Umbilical cord (tissue), 2 donors: ENCODE measurements around the gene BSCL2. TPM values are rescaled to one million over a fixed set of nuclear protein-coding genes. Genes with fewer than 3 reads are reported as not detected.
"Not testable (repeated sequence)": the region's sequence is repeated elsewhere in the genome, so short reads cannot be mapped to it uniquely, and the experiment has no call there.

Experiments
- DNase-seq: peaks from one replicate; pipeline ENCODE4 v3.0.0-alpha.2; 2015; ENCODE audit warnings: low spot score
- total RNA-seq: library from RNA; depleted of rRNA; stranded (reverse); fragments of >200 nt; gene quantifications from one replicate; pipeline ENCODE4 v1.2.3, GENCODE V29; 2014; ENCODE audit warnings: low replicate concordance; ENCODE audit not compliant: insufficient read depth

The BSCL2 gene
- total RNA-seq, 1 donor from 2014 or later = 6.3 TPM

- DNase-seq = no peak
Measured at GRCh38 chr11:62656796-62657429, 50.3 kb downstream of the BSCL2 start.

GRCh38 chr11:62654297-62654696, 52.9 kb downstream of the BSCL2 start:
- DNase-seq = no peak

- no peak for DNase-seq
Measured at GRCh38 chr11:62652161-62653006, 54.8 kb downstream of the BSCL2 start.

GRCh38 chr11:62650283-62650682, 56.9 kb downstream of the BSCL2 start:
- DNase-seq = not testable (repeated sequence)

- no peak for DNase-seq
Measured at GRCh38 chr11:62649486-62649885, 57.7 kb downstream of the BSCL2 start.

GRCh38 chr11:62648967-62649364, 58.3 kb downstream of the BSCL2 start:
- DNase-seq = no peak

GRCh38 chr11:62648185-62648966, 58.8 kb downstream of the BSCL2 start:
- no peak for DNase-seq

GRCh38 chr11:62647609-62648005, 59.6 kb downstream of the BSCL2 start:
- DNase-seq = no peak

- no peak for DNase-seq
Measured at GRCh38 chr11:62646825-62647608, 60.2 kb downstream of the BSCL2 start.

GRCh38 chr11:62645946-62646824, 61.0 kb downstream of the BSCL2 start, which contains the start of gene GANAB:
Gene GANAB (minus strand): TSS chr11:62646613. CDS start chr11:62646599, 14 bp downstream.
- DNase-seq = peak; percentile 99

- no peak for DNase-seq
Measured at GRCh38 chr11:62645671-62645945, 61.6 kb downstream of the BSCL2 start.

- DNase-seq = no peak
Measured at GRCh38 chr11:62644220-62644619, 63.0 kb downstream of the BSCL2 start.

Other genes with a start within 250 kb of the BSCL2 start
- 550 TPM for gene AHNAK, start 160.6 kb downstream of the BSCL2 start, total RNA-seq
- 944 TPM for gene EEF1G, start 133.5 kb downstream of the BSCL2 start, total RNA-seq
- gene TUT1, start 115.9 kb downstream of the BSCL2 start, total RNA-seq = 2.4 TPM
- 58.3 TPM for gene MTA2, start 105.6 kb downstream of the BSCL2 start, total RNA-seq
- 41.7 TPM for gene EML3, start 94.6 kb downstream of the BSCL2 start, total RNA-seq
- 8.7 TPM for gene ROM1, start 94.2 kb downstream of the BSCL2 start, total RNA-seq
- 7.9 TPM for gene B3GAT3, start 85.4 kb downstream of the BSCL2 start, total RNA-seq
- gene GANAB, start 60.8 kb downstream of the BSCL2 start, total RNA-seq = 96.8 TPM
- 11.3 TPM for gene INTS5, start 54.1 kb downstream of the BSCL2 start, total RNA-seq
- 14.2 TPM for gene C11orf98, start 42.2 kb downstream of the BSCL2 start, total RNA-seq
- 3.1 TPM for gene CSKMT, start 42.1 kb downstream of the BSCL2 start, total RNA-seq
- 2.9 TPM for gene UQCC3, start 35.8 kb downstream of the BSCL2 start, total RNA-seq
- gene LBHD1, start 35.2 kb downstream of the BSCL2 start, total RNA-seq = 0.72 TPM
- 98.0 TPM for gene UBXN1, start 28.4 kb downstream of the BSCL2 start, total RNA-seq
- 3.1 TPM for gene LRRN4CL, start 17.9 kb downstream of the BSCL2 start, total RNA-seq
- gene GNG3, start 252 bp upstream of the BSCL2 start, total RNA-seq = not detected
- 13.5 TPM for gene HNRNPUL2, start 20.0 kb upstream of the BSCL2 start, total RNA-seq
- 27.0 TPM for gene TTC9C, start 21.1 kb upstream of the BSCL2 start, total RNA-seq
- gene ZBTB3, start 46.7 kb upstream of the BSCL2 start, total RNA-seq = 6.5 TPM
- gene POLR2G, start 54.2 kb upstream of the BSCL2 start, total RNA-seq = 24.6 TPM
- 10.1 TPM for gene TAF6L, start 64.0 kb upstream of the BSCL2 start, total RNA-seq
- gene TMEM179B, start 80.0 kb upstream of the BSCL2 start, total RNA-seq = 11.1 TPM
- 33.5 TPM for gene TMEM223, start 84.6 kb upstream of the BSCL2 start, total RNA-seq
- 22.6 TPM for gene NXF1, start 98.0 kb upstream of the BSCL2 start, total RNA-seq
- gene STX5, start 124.6 kb upstream of the BSCL2 start, total RNA-seq = 44.3 TPM
- not detected for gene TEX54, start 125.4 kb upstream of the BSCL2 start, total RNA-seq
- gene WDR74, start 132.2 kb upstream of the BSCL2 start, total RNA-seq = 44.3 TPM
- gene SLC3A2, start 173.5 kb upstream of the BSCL2 start, total RNA-seq = 77.0 TPM
- gene CHRM1, start 213.9 kb upstream of the BSCL2 start, total RNA-seq = 2.4 TPM